IPS-NIHi11 (cell line): ENCODE results near the gene ADAMTS12.
"Not testable (repeated sequence)": the region's sequence is repeated elsewhere in the genome, so short reads cannot be mapped to it uniquely, and the experiment has no call there.

Experiments
- DNase-seq: peaks from one replicate; pipeline ENCODE4 v3.0.0; 2012; ENCODE audit warnings: mixed read lengths, low spot score

Gene ADAMTS12

DNA sequence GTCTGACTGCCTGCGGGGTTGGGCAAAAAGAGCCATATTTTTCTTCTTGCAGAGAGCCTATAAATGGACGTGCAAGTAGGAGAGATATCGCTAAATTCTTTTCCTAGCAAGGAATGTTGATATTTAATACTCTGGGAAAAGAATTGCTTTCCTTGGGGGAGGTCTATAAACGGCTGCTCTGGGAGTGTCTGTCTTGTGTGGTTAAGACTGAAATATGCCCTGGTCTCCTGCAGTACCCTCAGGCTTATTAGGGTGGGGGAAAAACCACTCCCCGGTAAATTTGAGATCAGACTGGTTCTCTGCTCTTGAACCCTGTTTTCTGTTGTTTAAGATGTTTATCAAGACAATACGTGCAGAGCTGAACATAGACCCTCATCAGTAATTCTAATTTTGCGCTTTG, 14.5 kb upstream of the ADAMTS12 start:
- DNase-seq = not testable (repeated sequence)

DNA sequence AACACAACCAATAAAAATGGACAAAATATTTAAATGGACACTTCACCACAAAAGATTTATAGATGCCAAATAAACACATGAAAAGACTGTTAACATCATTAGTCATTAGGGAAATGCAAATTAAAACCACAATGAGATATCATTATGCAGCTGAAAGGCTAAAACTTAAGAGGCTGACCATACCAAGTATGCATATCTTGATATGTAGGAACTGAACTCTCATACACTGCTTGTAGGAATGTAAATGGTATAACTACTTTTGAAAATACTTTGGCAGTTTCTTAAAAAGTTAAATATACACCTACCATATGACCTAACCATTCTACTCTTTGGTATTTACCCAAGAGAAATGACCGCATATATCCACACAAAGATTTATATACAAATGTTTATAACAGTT, 13.6 kb upstream of the ADAMTS12 start:
- DNase-seq = no peak

DNA sequence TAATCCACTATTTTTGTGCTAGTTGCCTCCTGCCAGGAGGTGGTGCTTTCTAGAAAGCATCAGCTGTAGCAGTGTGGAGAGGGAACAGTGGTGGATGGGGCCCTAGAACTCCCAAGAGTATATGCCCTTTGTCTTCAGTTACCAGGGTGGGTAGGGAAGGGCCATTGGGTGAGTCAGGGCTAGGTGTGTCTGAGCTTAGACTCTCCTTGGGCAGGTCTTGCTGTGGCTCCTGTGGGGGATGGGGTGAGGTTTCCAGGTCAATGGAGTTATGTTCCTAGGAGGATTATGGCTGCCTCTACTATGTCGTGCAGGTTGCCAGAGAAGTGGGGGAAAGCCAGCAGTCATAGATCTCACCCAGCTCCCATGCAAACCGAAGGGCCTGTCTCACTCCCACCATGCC, 11.3 kb upstream of the ADAMTS12 start:
- DNase-seq = no peak

DNA sequence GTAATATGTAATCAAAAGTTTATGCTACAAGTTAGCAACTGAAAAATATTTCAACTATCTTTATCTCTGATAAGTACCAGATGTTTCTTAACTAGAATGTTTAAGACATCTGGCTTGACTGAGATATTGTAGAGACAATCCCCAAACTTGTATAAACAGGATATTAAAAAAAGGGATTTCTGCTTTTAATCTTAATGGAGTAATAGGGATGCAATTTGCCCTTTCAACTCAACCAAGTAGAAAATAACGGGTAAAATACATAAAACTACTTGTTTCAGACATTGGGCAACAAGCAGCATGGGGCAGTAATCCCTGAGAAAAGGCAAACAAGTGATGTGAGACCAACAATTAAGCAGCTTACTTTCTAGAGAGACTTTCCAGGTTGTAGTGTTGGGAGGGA, 9.4 kb upstream of the ADAMTS12 start:
- DNase-seq = no peak

DNA sequence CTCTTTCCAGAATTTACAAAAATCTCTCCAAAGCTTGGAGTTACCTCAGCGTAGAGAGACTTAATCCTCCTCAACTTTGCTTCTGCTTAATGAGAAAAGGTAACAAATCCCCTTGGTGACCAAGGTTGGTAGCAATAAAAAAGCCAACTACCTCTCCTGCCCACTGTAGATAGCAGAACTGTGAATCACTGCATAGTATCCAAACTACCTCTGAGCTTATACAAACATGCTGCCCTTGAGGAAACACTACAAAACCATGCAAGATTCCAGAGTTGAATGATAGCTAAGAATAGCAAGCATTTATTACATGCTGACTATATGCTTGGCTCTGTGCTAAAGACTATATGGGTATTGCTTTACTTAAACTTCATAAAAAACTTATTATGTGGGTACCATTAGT, 2.8 kb upstream of the ADAMTS12 start:
- no peak for DNase-seq

DNA sequence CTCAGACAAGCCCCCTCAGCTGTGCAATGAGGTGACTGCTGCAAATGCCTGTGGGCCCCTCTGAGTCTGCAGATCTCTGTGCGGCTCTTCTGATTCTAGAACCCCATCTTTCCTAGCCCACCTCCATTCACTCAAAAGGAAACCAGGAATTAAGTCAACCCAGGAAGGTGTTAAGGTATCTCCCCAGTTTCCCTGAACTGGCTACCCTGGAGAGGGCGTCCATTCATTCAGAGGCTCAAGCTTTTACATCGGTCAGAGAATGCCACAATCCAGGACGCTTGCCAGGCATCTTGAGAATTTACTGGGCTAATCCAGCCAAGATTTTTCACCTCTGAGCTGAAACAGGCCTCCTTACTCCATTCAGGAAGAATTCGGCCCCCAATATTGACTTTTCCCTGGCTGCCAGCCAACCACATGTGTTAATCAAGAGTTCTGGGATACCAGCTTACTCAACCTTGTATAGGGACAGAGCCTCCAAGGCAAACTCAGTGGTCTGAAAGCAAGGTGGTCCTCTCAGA, 889 bp upstream of the ADAMTS12 start:
- DNase-seq = peak; percentile 23

DNA sequence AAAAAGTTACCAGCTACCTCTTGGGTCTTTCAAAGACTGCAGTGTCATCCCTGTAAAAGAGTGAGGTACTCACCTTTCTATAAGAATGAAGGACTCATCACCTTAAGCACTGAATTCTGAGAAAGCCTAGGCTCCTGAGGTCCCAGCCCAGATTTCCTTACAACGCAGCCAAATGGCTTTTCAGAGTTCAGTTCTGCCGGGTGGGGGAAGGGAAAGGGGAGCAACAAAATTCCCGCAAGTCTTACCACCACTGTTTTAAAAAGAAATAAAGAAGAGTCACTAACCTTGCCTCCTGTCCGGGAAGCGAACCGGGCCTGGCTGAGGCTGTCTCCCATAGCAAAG, 373 bp downstream of the ADAMTS12 start:
- no peak for DNase-seq

DNA sequence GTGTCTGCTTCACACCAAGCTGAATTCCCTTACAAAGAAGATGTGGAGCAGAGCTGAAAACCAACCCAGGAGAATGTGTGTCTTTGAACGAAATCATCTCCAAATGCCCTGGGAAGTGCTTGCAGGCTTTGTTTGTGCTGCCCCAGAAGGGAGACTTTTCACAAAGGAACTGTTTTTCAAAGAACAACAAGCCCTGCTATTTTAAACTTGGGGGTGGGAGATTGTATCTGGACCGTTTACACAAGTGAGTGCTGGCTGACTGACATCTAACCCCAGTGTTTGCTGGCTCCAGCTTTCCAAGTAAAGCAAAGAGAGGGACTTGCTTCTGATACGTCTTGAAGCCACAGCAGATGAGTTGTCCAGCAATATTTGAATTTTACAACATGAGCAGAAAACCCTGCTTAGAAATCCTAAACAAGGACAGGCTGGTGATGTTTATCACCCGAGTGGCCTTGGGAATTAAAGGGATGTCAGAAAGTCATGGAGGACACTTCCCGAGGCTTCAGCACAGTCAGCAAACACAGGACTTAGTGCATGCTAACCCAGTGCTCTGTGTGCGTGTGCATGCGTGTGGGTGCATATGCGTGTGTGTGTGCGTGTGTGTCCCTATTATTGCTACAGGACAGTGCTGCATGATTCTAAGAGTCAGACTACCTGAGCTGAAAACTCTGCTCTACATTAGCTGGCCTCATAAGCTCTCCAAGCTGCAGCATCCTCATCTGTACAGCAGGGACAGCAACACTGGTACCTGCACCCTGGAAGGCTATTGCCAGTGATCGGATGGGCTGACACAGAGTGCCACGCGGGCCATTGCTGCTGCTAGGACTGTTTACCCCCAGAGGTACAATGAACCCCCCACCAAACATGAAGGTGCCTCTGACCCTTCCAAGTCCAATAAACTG, 1.4 kb downstream of the ADAMTS12 start:
- peak; percentile 37 for DNase-seq

DNA sequence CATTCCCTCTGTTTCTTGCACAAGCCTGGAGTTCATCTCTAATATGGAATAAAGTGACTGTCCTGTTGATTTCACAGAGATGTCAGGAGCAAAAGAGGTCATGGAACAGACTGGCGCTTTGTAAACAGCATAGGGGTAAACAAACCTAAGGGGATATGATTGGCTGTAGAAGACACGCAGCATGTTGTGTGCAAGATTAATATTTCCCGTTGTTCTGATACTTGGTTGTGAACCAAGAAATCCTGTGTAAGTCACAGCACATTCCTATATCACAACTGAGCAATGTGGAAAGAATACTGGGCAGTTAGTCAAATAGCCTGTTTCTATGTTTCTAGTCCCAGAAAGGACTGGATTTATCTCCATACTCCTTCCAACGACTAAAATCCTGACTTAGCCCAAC, 3.2 kb downstream of the ADAMTS12 start:
- DNase-seq = no peak

DNA sequence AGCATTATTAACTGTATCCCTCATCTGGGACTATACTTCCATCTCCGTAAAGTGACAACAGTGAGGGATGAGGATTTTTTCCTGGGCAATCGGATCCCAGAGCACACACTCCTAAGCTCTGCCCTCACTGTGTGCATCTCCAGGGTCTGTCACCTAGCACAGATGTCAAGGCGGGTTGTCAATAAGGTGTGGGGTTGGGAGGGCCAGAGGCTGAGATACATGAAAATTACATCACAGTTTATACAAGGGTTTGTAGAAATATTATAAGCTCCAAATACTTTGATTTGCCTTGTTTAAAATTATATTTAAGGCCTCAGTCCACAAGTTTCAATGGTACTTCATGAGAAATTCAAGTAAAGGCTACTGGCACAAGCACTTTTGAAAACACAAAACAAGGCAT, 4.5 kb downstream of the ADAMTS12 start:
- no peak for DNase-seq

DNA sequence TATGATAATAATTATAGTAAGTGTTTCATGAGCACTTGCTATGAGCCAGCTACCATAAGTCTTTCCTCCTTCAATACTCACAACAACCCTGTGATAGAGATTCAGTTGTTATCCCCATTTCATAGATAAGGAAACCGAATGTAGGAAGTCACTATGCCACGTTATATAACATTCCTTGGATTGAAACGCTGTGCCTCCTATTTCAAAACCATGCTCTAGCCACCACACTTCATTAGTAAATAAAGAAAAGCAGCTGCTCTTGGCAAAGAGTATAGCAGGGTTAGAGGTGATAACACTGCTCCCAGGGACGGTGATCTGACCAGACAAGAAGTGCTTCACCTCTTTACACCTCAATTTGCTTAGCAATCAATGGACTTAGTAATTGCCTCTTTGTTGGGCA, 5.5 kb downstream of the ADAMTS12 start:
- no peak for DNase-seq

DNA sequence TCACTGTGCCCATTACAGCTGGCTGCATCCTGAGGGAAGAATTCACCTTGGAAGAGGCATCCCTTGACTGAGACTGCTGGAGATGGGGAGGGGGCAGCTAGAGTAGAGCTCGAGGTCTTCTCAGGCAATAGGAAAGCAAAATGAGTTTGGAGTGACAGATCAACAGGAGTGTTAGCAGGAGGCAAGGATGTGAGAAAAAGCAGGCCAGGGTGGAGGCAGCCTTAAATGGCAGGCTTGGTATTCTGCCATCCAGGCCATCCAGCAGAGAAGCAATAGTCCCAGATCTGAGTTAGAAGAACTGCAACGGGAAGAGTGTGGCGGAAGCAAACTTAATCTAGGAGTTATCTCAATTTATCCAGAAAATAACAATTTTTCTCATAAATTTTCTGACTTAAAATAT, 6.1 kb downstream of the ADAMTS12 start:
- no peak for DNase-seq

DNA sequence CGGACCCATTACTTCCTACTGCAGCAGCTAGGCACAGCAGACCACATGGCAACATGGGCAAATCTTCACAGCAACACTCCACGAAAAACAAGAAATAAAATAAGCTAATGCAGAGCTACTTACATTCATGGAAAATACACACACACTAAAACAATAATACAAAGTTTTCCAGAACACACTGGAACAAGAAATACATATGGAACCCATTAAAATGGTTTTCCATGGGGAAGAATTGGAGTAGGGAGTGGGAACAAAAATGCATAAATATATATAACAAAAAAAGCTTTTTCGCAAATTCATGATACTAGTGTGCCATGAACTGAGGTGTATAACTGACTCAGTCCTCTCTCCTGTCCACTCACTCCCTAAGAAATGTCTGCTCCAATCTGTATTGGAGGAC, 8.3 kb downstream of the ADAMTS12 start:
- DNase-seq = no peak

DNA sequence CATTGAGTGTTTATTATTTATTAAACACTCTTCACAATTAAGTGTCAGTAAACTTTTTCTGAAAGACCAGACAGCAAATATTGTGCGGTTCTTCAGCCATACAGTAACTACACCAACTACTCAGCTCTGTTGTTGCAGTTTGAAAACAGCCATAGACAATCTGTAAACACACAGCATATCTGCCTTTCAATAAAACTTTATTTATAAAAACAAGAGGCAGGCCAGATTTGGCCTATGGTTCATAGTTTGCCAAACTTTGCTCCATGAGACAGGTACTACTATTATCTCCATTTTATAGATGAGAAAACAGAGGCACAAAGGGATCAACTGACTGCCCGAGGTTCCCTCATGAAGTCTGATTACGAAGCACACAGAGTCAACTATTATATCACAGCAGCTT, 11.5 kb downstream of the ADAMTS12 start:
- no peak for DNase-seq

DNA sequence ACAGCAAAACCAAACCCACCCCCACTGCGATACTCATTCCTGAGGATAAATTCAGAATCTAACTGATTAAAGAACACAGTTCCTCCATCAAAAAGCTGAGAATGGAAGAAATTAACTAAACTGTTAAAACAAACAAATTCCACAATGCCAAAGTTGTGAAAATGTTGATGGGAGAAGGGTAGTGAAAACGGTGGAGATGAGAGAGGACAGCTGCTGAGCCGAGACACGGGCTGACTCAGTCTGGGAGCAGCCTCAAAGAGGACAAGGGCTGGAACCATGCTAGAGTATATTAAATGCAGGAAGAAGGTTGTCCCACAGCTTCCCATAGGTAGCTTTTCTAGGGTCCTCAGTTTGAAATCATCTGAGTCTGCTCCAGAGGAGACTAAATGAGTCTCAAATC, 14.3 kb downstream of the ADAMTS12 start:
- no peak for DNase-seq

DNA sequence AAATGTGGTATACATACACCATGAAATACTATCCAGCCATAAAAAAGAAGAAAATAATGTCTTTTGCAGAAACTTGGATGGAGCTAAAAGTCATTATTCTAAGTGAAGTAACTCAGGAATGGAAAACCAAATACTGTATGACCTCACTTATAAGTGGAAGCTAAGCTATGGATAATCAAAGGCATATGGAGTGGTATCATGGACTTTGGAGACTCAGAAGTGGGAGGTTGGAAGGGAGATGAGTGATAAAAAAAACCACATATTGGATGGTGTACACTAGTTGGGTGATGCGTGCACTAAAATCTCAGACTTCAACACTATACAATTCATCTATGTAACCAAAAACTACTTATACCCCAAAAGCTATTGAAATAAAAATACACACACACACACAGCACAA, 24.5 kb downstream of the ADAMTS12 start:
- DNase-seq = no peak

DNA sequence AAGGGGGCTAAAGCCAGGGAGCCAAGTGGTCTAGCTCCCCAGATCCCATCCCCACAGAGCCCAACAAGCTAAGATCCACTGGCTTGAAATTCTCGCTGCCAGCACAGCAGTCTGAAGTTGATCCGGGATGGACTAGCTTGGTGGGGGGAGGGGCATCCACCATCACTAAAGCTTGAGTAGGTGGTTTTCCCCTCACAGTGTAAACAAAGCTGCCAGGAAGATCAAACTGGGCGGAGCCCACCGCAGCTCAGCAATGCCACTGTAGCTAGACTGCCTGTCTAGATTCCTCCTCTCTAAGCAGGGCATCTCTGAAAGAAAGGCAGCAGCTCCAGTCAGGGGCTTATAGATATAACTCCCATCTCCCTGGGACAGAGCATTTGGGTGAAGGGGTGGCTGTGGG, 32.6 kb downstream of the ADAMTS12 start:
- DNase-seq = not testable (repeated sequence)

DNA sequence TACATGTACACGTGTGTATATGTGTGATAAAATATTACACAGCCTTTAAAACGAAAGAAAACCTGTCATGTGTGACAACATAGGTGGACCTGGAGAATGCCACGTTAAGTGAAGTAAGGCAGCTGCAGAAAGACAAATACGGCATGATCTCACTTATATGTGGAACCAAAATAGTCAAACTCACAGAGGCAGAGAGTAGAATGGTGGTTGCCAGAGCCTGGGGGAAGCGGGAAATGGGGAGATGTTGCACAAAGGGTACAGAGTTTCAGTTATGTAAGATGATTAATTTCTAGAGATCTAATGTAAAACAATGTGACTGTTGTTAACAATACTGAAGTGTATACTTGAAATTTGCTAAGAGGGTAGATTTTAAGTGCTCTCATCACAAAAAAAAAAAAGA, 34.8 kb downstream of the ADAMTS12 start:
- DNase-seq = no peak

DNA sequence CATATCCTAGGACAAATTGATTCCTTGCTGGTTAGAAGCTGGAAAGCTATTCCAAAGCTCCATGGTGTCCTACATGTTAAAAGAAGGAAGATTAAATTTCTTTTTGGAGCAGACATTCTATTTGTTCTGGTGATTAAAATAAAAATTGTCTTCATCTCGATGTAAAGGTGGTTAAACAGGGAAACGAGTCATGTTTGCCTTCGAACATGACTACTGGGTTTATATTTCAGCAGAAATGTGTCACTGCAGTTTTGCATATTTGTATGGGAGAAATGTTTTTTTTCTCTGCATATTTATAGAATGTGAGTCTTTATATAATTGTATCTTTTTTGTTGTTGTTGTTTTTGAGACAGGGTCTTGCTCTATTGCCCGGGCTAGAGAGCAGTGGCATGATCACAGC, 36.4 kb downstream of the ADAMTS12 start:
- no peak for DNase-seq

DNA sequence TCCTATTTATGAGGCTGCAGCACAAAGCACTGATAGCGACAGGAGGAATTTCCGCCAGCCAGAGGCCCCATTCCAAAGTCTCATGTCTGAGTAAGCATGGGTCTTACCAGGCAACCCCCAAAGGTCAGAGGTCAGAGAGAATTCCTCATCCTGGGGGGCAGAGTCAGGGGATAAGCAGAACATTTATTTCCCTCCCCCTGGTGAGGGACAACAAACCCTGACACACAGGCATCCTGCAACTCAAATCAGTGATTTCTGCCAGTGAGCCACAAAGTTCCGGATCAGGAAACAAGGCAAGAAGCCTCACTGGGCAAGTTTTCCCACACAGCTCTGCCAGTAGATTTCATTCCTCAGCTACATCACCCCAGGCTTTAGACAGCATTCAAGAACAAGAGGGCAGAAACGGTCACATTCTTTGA, 37.0 kb downstream of the ADAMTS12 start:
- DNase-seq = peak; percentile 23

DNA sequence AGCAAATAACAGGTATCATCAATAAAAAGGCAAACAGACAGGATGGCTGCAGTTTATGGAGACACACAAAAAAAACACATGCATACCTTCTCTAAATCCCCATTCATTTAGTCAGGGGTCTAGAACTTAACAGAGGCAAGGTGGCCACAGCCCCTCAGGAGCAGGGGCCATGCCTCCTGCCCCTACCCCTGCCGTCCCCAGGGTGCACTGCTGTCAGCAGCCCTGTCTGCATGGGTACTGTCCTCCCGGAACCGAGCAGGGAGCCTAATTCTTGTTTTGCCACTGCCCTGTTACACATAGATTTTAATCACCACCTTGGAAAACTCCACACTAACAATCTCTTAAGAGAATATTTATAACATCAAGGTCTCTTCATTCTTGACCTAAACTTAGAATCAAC, 39.0 kb downstream of the ADAMTS12 start:
- no peak for DNase-seq

DNA sequence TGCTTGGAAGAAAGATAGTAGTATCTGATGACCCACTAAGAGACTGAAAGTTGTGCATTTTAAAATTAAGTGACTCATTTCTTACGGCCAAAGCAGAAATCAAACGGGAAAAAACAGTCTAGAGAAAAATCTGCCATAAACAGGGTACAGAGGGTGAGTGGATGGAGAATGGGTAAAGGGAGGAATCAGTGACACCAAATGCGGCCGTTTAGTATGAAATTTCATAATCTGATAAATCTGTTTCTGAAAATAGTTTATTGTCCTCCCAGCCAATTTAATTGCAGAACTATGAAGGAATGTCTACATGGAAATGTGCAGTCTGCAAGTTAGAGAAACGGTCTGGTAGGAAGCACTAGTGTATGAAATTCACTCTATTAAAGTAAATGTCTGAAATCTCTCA, 39.5 kb downstream of the ADAMTS12 start:
- DNase-seq = no peak

DNA sequence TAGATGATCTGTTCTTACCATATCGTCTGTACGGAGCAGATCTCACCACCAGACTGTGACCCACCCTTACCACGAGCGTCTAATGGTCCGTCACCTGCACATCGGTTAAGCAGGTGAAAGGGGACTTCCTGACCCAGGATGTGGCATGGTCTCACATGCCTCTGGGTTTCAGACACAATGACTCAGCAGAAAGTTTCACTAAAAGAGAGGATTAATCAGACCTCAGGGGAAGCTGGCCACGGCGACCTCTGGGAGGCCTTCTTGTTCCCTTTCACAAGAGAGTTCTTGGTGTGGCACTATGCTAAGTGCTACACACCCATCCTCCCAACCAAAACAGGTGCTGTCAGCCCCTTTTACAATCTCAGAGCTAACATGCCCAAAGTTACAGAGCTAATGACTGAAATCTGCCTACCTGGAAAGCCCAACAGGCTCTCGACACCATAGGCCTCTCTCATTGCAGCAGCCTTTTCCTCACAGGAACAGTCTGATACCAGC, 41.6 kb downstream of the ADAMTS12 start:
- DNase-seq = peak; percentile 28

DNA sequence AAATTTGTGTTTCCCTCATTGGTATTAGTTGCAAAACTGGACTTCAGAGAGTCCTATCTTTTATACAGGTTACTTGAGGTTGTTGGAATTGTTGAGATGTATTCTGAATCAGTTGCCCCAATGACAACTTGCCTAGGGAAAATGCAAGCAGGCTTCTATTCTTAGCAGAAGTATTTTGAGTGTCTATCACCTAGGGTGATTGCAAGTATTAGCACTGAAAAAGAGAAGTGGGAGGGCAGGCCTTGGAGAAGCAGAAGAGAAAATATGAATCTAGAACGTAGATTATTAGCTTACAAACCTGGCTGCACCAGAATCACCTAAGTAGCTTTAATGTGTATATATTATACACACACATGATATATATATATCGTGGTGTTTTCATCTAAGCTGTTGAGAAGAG, 43.2 kb downstream of the ADAMTS12 start:
- no peak for DNase-seq
